ENCODE measurements around the gene ALPP. TPM values are rescaled to one million over a fixed set of nuclear protein-coding genes. Genes with fewer than 3 reads are reported as not detected.

ALPP gene
- total and polyA plus RNA-seq, 8 donors, result not detected

GRCh38 chr2:232410238-232410900 lies 31.8 kb downstream of the ALPP start:
- no peaks in the 10 kb centered on the region for H3K27me3 ChIP-seq
- H3K36me3 ChIP-seq, result no peaks in the 10 kb centered on the region
- no peak for FAIRE-seq
- no peaks in the 10 kb centered on the region for H3K9me3 ChIP-seq
- no peak for ATAC-seq
- 69 to 70% methylated on average over 7 of the region's 7 CpGs for WGBS, 2 donors
- no peak for DNase-seq
- intact Hi-C loops (cut with DNase I), result no loop called here
- no peak for TF ChIP-seq CTCF (IDR thresholded peaks at IDR 0.05)
- H3K4me1 ChIP-seq, result no peaks in the 10 kb centered on the region
- H3K27ac ChIP-seq, result no peak overlapping the region
- no peak overlapping the region for H3K4me3 ChIP-seq

- 80 to 88% methylated on average over 6 of the region's 6 CpGs for WGBS, 2 donors
- no peaks in the 10 kb centered on the region for H3K9me3 ChIP-seq
- no peak for TF ChIP-seq CTCF (IDR thresholded peaks at IDR 0.05)
- no peak overlapping the region for H3K27ac ChIP-seq
- H3K36me3 ChIP-seq, result no peaks in the 10 kb centered on the region
- no peak overlapping the region for H3K4me3 ChIP-seq
- no peaks in the 10 kb centered on the region for H3K27me3 ChIP-seq
- FAIRE-seq, result no peak
- no peak for DNase-seq
- intact Hi-C loops (cut with DNase I), result no loop called here
- H3K4me1 ChIP-seq, result no peaks in the 10 kb centered on the region
- ATAC-seq, result no peak
Measured at GRCh38 chr2:232411901-232412629, 33.5 kb downstream of the ALPP start.

GRCh38 chr2:232412986-232413385 lies 34.4 kb downstream of the ALPP start:
- Histone ChIP-seq H3K27ac (no peak overlapping the region), H3K4me1 (no peaks in the 10 kb centered on the region), H3K9me3 (no peaks in the 10 kb centered on the region), H3K36me3 (no peaks in the 10 kb centered on the region), H3K27me3 (no peaks in the 10 kb centered on the region), H3K4me3 (no peak overlapping the region)
- no peak for DNase-seq
- no peak for ATAC-seq
- no peak for FAIRE-seq
- WGBS, 2 donors, result 53 to 60% methylated on average over 5 of the region's 5 CpGs
- intact Hi-C loops (cut with DNase I), result no loop called here
- no peak for TF ChIP-seq CTCF (IDR thresholded peaks at IDR 0.05)

GRCh38 chr2:232415138-232415690 lies 36.7 kb downstream of the ALPP start:
- intact Hi-C loops (cut with DNase I), result no loop called here
- H3K36me3 ChIP-seq, result no peaks in the 10 kb centered on the region
- no peak for DNase-seq
- peaks cover 0 to 9% (median 0%) of the 10 kb centered on the region in 3 donors for H3K4me1 ChIP-seq
- H3K9me3 ChIP-seq, result no peaks in the 10 kb centered on the region
- no peak overlapping the region for H3K27ac ChIP-seq
- no peak for FAIRE-seq
- TF ChIP-seq CTCF (IDR thresholded peaks at IDR 0.05), result no peak
- H3K27me3 ChIP-seq, result peaks cover 0 to 12% (median 2%) of the 10 kb centered on the region in 4 donors
- H3K4me3 ChIP-seq, result no peak overlapping the region
- ATAC-seq, result no peak
- 64 to 73% methylated on average over 8 of the region's 8 CpGs for WGBS, 2 donors
